C4-2B (cell line): ENCODE measurements around the gene ADCY1.

Source experiments
- CTCF ChIP-seq: fragments of 450-650 bp; conservative IDR thresholded peaks from 2 replicates; pipeline ENCODE4 v1.5.1; 2017; ENCODE audit warnings: mild to moderate bottlenecking
- ZFX ChIP-seq: fragments of 450-650 bp; IDR thresholded peaks from 2 replicates; pipeline ENCODE4 v1.6.1; 2017

GRCh38 chr7:45631569-45631968, 57.4 kb downstream of the ADCY1 start:
- TF ChIP-seq CTCF (no peak), ZFX (no peak)
